ENCODE measurements around the gene EHMT1.

DNA sequence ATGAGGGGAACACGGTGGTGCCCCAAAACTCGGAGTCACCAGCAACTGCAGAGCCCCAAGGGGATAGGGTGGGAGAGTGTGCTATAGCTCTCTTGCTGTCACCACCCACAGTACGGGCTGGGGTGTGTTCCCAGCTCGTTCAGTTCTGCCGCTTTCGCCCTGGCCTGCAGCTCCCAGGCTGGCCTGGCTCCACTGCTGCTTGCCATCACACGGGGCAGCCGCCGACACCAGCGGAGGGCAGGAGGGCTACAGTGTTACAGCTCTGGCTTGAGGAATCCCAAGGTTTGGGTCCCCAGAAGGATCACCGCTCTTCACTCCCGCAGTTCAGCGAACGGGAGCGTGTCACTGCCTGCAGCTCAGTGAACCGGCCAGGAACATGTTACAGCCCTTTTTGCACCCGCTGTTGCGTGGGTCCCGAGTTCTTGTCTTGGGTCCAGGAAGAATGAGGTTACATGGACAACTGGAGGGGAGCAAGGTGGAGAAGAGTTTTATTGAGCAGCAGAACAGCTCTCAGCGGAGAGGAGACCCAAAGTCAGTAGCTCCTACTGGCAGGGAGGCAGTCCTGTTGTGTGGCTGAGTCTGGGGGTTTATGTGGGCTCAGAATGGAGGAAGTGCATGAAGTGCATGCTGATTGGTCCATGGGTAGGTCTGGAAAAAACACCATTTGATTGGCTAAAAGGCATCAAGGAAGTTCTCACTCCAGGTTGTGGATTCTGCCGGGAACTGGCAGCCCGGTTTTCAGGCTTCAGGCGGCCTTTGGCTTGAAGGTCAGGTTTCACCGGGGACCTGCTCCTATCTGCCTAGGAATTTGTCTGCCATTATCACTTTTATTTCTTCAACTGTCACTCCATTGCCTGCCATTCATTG lies 113.4 kb downstream of the EHMT1 start:
- TF ChIP-seq ZNF8 (CRISPR knock-in tag; IDR thresholded peaks at IDR 0.05) = no peak
- TF ChIP-seq, protein P1, sequence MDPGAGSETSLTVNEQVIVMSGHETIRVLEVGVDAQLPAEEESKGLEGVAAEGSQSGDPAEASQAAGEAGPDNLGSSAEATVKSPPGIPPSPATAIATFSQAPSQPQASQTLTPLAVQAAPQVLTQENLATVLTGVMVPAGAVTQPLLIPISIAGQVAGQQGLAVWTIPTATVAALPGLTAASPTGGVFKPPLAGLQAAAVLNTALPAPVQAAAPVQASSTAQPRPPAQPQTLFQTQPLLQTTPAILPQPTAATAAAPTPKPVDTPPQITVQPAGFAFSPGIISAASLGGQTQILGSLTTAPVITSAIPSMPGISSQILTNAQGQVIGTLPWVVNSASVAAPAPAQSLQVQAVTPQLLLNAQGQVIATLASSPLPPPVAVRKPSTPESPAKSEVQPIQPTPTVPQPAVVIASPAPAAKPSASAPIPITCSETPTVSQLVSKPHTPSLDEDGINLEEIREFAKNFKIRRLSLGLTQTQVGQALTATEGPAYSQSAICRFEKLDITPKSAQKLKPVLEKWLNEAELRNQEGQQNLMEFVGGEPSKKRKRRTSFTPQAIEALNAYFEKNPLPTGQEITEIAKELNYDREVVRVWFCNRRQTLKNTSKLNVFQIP (CRISPR knock-in tag; IDR thresholded peaks at IDR 0.05; ENCODE audit: borderline replicate concordance, low read depth) = no peak
- TF ChIP-seq, protein P2, sequence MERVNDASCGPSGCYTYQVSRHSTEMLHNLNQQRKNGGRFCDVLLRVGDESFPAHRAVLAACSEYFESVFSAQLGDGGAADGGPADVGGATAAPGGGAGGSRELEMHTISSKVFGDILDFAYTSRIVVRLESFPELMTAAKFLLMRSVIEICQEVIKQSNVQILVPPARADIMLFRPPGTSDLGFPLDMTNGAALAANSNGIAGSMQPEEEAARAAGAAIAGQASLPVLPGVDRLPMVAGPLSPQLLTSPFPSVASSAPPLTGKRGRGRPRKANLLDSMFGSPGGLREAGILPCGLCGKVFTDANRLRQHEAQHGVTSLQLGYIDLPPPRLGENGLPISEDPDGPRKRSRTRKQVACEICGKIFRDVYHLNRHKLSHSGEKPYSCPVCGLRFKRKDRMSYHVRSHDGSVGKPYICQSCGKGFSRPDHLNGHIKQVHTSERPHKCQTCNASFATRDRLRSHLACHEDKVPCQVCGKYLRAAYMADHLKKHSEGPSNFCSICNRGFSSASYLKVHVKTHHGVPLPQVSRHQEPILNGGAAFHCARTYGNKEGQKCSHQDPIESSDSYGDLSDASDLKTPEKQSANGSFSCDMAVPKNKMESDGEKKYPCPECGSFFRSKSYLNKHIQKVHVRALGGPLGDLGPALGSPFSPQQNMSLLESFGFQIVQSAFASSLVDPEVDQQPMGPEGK (CRISPR knock-in tag; IDR thresholded peaks at IDR 0.05; ENCODE audit: borderline replicate concordance) = no peak
- TF ChIP-seq RARB (CRISPR knock-in tag; IDR thresholded peaks at IDR 0.05) = no peak
- TF ChIP-seq TCF4 (CRISPR knock-in tag; IDR thresholded peaks at IDR 0.05; ENCODE audit: borderline replicate concordance) = no peak
- TF ChIP-seq PPARA (CRISPR knock-in tag; IDR thresholded peaks at IDR 0.05; ENCODE audit: borderline replicate concordance) = no peak
- TF ChIP-seq ARNTL (CRISPR knock-in tag; IDR thresholded peaks at IDR 0.05; ENCODE audit: borderline replicate concordance, low read depth) = no peak
- no peak for TF ChIP-seq CREB5 (CRISPR knock-in tag; IDR thresholded peaks at IDR 0.05; ENCODE audit: low read depth)
- no peak for TF ChIP-seq ZNF70 (CRISPR knock-in tag; IDR thresholded peaks at IDR 0.05)
- TF ChIP-seq, protein P3, sequence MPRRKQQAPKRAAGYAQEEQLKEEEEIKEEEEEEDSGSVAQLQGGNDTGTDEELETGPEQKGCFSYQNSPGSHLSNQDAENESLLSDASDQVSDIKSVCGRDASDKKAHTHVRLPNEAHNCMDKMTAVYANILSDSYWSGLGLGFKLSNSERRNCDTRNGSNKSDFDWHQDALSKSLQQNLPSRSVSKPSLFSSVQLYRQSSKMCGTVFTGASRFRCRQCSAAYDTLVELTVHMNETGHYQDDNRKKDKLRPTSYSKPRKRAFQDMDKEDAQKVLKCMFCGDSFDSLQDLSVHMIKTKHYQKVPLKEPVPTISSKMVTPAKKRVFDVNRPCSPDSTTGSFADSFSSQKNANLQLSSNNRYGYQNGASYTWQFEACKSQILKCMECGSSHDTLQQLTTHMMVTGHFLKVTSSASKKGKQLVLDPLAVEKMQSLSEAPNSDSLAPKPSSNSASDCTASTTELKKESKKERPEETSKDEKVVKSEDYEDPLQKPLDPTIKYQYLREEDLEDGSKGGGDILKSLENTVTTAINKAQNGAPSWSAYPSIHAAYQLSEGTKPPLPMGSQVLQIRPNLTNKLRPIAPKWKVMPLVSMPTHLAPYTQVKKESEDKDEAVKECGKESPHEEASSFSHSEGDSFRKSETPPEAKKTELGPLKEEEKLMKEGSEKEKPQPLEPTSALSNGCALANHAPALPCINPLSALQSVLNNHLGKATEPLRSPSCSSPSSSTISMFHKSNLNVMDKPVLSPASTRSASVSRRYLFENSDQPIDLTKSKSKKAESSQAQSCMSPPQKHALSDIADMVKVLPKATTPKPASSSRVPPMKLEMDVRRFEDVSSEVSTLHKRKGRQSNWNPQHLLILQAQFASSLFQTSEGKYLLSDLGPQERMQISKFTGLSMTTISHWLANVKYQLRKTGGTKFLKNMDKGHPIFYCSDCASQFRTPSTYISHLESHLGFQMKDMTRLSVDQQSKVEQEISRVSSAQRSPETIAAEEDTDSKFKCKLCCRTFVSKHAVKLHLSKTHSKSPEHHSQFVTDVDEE (CRISPR knock-in tag; IDR thresholded peaks at IDR 0.05) = no peak
- TF ChIP-seq ZNF565 (CRISPR knock-in tag; conservative IDR thresholded peaks at IDR 0.05; ENCODE audit: low read depth) = no peak
